GM19438 (cell line): Measurements from ENCODE around the gene RIGI.
"Not testable (repeated sequence)": the region's sequence is repeated elsewhere in the genome, so short reads cannot be mapped to it uniquely, and the experiment has no call there.

ENCODE experiments used
- ATAC-seq: cut with Tn5 transposase; IDR thresholded peaks from one replicate; pipeline ENCODE4 v1.9.1; 2021; ENCODE audit warnings: low read depth; ENCODE audit not compliant: unreplicated experiment

The RIGI gene

DNA sequence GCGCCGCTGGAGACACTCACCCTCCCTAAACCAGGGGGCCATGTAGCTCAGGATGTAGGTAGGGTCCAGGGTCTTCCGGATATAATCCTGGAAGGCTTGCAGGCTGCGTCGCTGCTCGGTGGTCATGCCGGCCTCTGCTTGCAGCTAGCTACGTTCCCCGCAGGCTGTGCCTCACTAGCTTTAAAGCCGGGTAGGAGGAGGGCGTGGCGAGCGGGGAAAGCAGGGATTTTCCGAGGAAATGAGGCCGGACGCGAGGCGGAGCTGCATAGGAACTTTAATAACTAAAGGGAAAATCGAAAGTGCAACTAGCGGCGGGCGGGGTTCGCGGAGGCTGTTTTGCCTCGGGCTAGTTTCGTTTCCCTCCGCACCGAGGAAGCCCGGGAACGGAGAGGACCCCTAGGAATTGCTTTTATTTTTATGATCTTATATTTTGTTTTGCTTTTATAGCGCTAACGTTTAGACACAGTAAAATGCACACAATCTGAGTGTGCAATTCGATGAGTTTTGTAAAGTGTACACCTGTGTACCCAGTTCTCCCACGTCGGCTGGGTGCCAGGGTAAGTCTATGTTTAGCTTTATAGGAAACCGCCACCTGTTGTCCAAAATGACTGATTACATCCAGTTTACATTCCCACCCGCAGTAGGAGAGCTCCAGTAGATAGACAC lies at the start of gene RIGI:
TSS of gene RIGI (minus strand) at position 156 of the 666 bp plus-strand sequence. CDS start at position 126, 30 bp downstream.
- ATAC-seq, result peak; percentile 78

DNA sequence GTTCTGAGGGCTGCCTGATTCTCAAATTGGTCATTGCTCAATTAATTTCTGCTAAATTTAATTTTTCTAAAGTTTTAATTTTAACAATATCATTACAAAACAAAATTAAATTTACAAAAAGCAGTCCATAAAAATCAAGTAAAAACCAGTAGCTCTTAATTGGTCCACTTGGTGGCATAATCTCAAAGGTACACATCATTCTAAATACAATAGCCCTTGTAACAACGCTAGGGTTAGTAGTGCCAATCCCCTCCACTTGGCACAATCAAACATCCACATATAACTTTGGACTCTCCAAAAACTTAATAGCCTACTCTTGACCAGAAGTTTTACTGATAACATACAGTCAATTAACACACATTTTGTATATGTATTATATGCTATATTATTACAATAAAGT lies 48.9 kb upstream of the RIGI start:
- no peak for ATAC-seq

DNA sequence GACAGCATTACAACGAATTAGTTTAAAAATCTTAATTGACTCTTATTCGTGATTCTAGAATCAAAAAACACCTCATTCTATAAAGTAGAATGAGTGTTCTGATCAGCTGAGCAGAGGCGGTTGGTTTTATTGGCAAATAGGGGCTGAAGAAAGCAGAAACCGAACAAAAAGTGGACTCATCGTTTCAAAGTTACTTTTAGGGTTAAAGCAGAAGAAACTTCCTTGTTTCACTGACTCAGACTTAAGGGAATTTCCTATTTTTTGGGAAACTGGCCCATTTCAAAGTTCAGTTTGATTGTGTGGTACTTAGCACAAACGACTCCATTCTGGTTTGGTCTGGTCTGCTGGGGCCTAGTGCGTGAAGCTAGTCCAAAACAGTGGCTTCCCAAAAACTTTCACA lies 47.8 kb upstream of the RIGI start:
- ATAC-seq, result no peak

DNA sequence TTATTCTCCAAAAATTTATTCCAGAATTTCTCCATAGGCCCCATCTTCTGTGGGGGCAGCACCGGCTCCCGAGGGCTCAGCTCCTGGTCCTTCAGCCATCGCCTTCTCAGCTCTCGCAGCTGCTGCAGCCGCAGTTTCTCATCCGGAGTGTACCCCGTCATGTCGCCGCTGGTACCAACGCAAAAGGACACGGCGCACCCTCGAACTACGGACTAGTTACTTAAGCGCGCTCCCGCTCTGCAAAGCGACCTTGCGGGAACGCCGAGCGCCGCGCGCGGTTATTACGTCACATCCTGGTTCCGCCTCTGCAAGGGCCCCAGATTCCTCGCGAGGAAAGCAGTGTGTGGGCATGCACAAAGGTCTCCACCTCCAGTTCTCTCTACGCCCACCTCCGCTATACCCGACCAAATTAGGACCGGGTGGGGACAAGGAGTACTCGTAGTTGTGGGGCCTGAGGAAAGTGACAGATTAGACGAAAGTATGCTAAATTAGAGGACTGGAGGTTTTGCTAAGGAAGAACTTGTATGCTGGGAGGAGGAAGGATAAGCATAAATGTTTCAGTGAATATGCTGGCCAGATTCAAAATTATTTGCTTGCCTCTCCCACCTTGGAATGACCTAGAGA lies 47.0 kb upstream of the RIGI start, which contains the start of gene NDUFB6:
TSS of gene NDUFB6 (minus strand) at position 260 of the 624 bp plus-strand sequence. CDS start at position 161, 99 bp downstream.
- ATAC-seq, result peak; percentile 85

DNA sequence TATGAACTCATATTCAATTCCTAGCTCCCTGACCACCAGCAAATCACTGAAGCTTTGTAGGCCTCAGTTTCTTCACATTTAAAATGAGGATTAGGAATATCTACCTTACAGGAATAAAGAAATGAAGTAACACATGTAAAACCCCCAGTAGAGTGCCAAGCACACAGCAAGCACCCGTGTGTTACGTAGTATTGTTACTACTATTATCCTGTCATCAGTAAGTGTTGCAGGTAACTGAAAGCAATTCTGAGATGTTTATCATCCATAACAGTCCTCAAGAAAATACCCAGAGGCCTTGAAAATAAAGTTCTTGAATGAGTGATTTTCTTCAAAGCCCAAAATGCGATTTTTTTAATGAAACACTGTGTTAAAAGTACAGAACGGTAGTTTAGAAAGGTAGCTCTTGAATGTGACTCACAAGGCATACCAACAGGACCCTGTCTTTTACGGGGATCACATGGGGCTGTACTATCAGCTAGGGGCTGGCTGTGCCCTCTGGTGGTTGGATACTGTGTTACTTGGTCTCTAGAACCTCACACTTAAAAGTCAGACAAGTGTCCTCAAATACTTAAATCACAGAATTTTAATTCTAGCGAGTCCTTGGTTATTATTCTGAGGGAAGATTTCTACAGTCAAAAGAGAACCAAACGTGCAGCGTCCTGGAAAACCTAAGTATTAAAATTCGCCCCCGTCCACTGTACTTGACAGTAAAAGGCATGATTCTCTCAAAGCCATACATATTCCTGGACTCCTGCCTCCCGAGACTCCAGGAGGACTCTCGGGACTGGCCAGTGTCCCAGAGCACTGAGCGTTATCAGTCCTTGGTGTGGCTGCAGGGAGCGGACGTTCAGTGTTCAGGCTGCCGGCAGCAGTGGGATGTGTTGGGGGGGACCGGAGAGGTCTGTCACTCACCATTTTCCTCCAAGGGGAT lies 46.2 kb upstream of the RIGI start:
- peak; percentile 90 for ATAC-seq

DNA sequence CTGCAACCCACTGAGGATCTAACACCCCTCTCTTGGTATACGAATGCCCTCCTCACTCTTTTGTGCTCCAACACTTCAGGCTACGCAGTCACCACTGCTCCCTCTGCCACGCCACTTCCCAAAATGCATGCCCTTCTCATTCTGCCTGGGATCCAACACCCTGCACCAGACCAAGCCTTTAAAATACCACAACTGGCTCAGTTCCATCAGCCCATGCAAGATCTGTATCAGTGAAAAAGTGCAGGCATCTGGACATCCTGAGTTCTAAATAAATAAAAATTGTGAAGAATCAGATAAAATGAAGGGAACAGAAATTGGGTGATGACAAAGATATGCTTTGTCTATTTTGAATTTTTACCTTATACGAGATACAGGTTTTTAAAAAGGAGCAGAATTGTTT lies 44.3 kb upstream of the RIGI start:
- no peak for ATAC-seq

DNA sequence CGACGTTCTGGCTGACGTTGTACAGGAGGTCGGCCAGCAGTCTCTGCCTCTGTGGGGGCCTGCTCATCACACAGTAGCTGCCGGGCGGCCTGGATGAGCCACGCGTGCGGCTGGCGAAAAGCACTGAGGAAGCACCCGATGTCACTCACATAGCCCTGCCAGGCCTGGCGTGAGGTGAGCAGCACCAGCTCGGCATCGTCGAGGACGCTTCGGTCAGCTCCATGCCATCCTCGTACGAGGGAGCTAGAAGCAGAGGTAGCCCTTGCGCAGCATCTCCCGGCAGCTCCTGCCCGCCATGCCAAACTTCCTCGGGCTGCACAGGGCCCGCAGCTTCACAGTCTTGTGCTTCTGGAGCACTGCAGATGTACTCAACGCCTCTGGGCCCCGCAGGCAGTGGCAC lies 40.8 kb upstream of the RIGI start:
- no peak for ATAC-seq

DNA sequence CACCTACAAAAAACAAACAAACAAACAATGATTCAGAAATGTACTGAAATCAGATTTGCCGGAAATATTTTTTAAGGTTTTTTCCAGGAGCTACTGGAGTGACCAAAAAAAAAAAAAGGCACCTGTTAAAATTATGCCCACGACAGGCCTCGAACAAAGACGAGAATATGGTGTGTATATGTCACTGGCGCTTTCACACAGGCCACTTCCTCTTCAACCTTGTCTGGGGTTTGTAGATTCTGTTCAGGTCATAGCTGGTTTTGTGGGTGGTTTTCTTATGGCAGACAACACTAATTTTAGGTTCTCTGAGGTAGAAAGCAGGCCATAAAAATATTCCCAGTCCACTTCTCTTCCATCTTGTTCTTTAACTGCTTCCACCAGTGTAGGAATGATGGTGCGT lies 40.0 kb upstream of the RIGI start:
- no peak for ATAC-seq

DNA sequence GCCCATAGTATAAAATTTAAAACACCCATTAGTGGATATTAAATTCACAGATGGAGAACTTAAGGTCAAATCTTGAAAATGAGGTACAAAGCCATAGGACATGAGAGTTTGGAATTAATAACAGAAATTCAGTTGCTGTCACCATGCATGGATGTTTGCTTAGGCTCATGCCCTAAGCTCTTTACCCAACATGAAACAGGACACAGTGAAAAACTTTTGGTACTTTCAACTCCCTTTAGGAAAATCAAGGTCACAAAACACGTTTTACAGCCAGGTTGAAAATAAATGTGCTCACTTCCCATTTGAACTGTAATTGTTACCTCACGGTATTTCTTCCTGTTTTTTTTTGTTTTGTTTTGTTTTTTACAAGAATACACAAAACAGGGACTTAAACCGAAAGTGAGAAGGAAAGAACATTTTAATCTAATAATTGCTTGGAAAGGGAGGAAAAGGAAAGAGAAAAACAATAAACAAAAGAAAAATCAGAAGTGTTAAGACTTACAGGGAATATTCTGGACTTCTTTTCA lies 32.5 kb upstream of the RIGI start:
- no peak for ATAC-seq

DNA sequence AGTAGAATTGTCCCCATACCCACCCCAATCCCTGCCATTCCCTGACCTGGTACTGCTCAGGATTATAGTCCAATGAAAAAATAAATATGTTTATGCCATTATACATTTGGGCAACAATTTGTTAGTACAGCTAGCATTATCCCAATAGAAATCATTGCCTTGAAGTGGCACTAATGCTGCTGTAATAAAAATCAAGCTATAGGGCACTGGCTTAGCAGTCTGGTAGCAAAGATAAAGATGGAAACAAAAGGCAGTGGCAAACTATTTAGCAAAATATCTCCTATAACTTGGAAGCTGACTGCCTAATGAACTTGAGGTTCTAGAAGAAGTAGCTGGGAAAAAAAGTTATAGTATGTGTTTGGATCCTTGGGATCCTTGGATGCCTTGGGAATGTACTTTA lies 28.6 kb upstream of the RIGI start:
- no peak for ATAC-seq

DNA sequence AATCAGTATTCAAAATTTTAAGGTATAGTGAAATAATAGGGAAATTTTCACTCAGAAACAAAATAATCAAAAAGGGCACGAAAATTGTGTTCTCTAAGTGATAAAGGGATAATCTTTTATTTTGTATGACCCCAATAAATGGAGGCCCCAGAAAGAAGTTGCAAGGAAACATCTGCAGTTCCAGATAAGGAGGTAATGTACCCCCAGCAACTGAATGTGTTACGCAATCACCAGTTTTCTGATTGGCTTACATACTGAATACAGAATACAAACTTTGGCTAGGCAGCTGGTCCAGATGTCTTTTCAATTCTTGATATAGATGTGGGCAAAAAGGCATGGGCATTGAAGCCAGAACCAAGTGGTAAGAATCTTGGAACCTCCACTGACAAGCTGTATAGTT lies 28.1 kb upstream of the RIGI start:
- no peak for ATAC-seq

DNA sequence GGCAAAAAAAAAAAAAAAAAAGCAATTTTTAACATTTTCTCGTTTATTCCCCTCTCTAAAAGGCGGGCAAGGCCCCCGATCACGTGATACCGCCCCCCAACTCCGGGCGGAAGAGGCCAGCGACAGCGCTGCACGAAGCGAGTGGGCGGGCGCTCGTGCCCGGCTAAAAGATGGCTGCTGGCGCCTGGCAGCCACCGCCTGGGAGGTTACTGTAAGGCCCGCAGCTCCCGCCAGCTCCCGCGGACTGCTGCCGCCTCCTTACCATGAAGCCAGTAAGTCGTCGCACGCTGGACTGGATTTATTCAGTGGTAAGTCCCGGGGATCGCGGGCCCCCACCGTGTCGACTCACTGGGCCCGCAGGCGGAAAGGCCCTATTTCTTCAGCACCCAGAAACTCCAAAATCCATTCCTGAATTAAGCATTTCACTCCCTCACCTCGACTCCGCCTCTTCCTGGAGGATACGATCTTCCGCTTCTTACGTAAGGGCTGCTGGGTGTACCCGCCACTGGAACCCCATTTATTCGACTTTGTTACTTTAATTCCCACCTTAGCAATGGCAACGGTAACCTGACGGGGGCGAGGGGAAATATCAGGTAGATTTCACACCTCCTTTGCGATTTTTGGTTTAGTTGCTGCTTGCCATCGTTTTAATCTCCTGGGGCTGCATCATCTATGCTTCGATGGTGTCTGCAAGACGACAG lies 26.3 kb upstream of the RIGI start, which contains the start of the genes SMIM27 and TOPORS:
TSS of gene SMIM27 (plus strand) at position 156 of the 701 bp plus-strand sequence. CDS start at position 264, 108 bp downstream.
TSS of gene TOPORS (minus strand) at position 415 of the 701 bp plus-strand sequence. CDS start at position 265, 150 bp downstream.
- ATAC-seq, result peak; percentile 71

DNA sequence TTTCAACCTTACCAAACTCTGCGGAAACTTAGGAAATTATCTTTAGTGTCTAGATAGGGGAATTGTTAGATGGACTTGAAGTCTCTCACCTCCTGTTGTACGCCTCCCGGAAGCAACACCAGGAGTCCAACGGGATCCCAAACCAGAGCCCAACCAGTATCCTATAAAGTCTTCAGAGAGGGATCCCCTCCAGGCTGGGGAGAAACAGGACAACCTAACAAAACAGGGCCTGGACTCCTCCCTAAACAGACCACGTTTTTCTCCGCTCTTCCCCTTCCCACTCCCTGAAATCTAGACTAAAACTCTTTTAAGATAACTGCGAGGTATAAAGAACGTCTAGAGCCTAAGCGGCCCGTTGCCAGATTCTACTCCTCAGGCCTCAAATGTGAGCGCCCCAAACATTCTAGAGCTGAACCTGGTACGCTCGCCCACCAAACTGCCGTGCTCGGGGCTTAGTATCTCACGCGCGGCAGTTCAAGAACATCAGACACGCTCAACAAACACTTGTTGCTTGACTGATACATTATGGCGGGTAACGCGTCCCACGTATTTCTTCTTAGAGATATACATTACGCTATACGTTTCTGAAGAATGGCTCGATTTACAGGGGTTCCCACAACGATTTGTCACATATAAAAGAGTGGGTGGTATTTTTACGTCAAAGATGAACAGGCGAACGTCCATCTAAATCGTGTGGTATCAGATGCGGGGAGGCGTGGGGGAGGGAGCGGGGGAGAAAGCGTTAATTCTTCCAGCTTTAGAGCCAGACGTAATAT lies 25.5 kb upstream of the RIGI start:
- peak; percentile 8 for ATAC-seq

DNA sequence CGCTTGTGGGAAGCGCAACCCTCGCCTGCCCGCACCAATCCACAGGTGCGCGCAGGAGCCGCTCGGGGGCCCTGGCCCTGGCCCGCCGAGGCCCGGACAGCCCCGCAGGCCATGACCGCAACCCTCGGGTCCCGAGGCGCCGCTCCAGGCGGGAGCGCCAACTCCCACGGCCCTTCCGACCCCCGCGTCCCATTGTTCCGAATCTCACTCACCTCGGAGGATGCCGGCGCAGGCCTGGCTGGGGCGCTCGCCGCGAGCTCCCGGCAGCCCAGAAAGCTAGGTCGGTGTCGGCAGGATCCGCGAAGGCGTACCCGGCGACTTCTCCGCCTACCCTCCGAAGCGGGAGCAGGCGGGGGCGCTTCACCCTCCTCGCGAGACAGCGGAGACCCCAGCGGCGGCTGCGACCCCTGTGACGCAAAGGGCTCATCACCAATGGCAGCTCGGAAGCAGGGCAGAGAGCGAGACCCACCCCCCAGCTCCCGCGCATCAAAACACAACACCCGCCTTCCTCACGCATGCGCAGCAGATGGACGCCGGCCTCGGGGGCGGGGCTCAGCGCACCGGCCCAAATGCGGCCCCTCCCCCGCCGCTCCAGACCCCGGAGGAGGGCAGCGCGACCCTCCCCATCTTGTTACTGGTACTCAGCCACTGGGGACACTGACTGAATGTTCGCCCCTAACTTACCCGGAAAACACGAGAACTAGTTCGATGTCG lies 24.7 kb upstream of the RIGI start:
- peak; percentile 59 for ATAC-seq

DNA sequence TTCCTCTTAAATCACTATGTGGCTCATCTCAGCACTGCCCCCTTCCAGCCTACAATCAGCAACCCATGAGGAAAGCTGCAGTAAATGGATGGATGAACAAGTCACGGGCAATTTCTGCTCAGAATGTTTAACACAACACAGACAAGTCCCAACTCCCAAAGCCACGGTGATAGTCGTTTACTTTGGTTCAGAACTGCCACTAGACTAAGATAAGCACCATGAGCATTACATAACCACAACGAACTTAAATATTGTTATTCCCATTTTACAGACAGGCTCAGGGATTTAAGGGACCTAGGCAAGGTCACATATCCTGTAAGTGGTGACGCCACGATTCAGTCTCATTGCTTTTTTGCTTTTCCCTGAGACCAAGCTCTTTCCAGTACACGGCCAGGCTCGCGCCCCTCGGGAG lies 24.2 kb upstream of the RIGI start:
- no peak for ATAC-seq

DNA sequence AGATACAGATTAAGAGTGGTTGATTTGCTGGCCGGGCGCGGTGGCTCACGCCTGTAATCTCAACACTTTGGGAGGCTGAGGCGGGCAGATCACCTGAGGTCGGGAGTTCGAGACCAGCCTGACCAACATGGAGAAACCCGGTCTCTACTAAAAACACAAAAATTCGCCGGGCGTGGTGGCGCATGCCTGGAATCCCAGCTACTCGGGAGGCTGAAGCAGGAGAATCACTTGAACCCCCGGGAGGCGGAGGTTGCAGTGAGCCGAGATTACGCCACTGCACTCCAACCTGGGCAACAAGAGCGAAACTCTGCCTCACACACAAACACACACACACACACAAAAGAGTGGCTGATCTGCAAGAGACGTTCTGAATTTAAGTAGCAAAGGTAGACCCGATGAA lies 22.2 kb upstream of the RIGI start:
- not testable (repeated sequence) for ATAC-seq

DNA sequence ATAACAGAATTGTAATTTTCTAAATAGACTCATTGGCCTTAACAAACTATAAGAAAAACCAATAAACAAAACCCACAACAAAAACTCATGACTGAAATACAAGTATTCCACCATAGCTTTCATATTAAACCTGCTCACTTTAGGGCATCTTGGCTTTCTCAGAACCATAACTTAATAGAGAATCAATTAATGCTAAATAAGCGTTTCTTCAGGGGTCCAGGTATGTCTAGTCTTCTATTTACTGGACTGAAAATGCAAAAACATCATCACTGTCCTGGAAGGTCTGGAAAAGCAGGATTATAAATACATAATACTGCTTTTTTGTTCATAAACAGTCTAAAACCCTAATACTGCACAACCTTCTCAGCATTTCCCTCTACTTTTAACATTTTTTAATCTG lies 19.9 kb upstream of the RIGI start:
- ATAC-seq, result no peak

DNA sequence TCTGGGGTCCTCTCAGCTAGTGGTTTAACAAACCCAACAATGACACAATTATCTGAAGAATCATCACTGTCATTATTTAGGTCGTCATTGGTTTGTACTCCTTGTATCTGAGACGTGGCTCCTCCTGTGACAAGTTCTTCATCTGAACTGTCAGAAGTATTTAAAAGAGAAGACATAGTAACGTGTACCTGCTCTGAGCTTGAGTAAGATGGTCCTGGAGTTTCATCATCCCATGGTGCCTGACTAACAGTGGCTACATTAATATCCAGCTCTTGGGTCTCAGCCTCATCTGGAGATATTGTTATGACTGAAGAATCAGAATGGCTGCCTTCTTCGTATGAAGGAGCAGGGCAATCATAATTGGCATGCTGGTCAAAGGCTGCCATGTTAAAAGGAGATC lies 17.1 kb upstream of the RIGI start:
- no peak for ATAC-seq

DNA sequence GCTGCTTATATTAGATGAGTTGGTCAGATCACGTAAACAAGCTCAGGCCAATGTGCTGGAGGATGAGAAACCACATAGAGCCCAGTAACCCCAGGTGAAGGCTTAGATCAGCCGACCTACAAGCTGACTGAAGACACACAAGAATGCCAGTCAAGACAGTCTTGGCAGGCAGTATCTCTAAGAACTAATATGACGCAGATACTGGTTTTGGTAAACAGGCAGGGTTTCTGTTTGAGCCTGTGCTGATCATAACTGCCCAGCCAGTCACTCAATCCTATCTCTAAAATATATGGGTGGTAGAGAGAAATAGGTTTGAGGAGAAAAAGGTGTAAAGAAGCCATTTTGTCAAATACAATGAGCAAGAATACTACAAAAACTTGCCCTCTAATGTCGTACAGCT lies 7.8 kb upstream of the RIGI start:
- no peak for ATAC-seq
